RWPE1 (cell line): ENCODE results near the gene FAM83G.

ENCODE experiments used
- CTCF ChIA-PET: fragments of 350-600 bp; sonication (Branson Sonifier 250); formaldehyde crosslinking; extraction: SDS; loops from one replicate; lab custom pipeline; 2021; lab: Yijun Ruan, JAX
- POLR2A ChIA-PET: fragments of 400-600 bp; formaldehyde crosslinking; extraction: SDS; loops from one replicate; lab custom pipeline; 2020; ENCODE audit warnings: antibody characterized with exemption; ENCODE audit not compliant: low non-redundant PET; lab: Yijun Ruan, JAX
- DNase-seq: peaks from one replicate; pipeline ENCODE4 v3.0.0; 2012; ENCODE audit warnings: low spot score
- H3K27ac ChIP-seq: fragments of 450-650 bp; 2 replicates; pipeline ENCODE4 v1.5.1; 2017
- CTCF ChIP-seq: fragments of 450-650 bp; conservative IDR thresholded peaks from 2 replicates; pipeline ENCODE4 v1.5.1; 2017; ENCODE audit warnings: low read depth, mild to moderate bottlenecking

The FAM83G gene

DNA sequence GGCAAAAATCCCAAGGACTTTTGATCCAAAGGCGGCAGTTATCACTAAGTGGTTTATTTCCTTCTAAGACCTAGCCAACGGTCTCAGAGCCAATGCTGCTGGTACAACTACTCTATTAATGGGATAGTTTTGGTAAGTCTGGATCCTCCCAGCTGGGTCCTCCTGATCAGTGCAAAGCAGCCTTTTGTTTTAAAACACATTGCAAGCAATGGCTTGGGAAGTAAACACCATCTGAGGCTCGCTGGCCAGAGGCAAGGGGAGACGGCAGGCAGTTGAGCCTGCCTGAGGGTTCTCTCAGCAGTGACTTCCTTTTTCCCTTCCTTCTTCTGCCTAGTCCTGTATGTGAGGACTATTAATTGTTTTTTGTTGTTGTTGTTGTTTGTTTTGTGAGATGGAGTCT, 54.2 kb downstream of the FAM83G start:
- H3K27ac ChIP-seq: no peak overlapping the region
- ChIA-PET CTCF (interaction anchor here (0.6 kb wide), 1 partner anchor 325 kb away, joined by 3 read pairs; no protein-coding TSS in a partner anchor), POLR2A (no interaction called here)
- no peak for DNase-seq
- TF ChIP-seq CTCF: no peak

GRCh38 chr17:18949566-18949965, 55.0 kb downstream of the FAM83G start:
- ChIA-PET CTCF (interaction anchor here (0.6 to 1.5 kb wide), 3 partner anchors 11 to 1088 kb away, joined by 3 to 4 read pairs (median 3); no protein-coding TSS in a partner anchor), POLR2A (no interaction called here)
- no peak for TF ChIP-seq CTCF
- no peak overlapping the region for H3K27ac ChIP-seq
- DNase-seq: no peak

DNA sequence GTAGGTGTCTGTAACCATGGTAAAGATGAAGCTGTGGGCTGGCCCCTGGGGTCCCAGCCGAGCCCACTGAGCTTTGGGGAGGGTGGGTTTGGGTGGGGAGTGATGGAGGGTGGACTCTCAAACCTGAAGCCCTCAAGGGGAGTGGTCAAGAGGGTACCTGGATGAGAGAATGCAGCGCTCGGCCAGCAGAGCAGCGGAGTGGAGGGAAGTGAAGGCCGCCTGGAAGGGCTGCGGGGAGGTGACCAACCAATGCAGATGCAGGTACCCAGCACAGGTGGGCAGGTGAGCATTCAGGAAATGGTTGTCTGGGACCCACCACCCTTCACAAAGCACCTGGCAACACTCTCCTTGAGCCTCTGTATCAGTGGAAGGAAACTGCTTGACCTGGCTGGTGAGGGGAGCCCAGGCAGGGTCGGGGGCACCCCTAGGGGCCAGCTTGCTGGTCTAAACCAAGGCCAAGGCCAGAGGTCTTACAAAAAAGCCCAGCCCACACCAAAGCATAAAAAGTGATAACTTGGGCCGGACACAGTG, 56.0 kb downstream of the FAM83G start:
- ChIA-PET CTCF (interaction anchor here (1.5 kb wide), 1 partner anchor 12 kb away, joined by 4 read pairs; no protein-coding TSS in a partner anchor), POLR2A (no interaction called here)
- DNase-seq: no peak
- TF ChIP-seq CTCF: no peak
- H3K27ac ChIP-seq: no peak overlapping the region

GRCh38 chr17:18947866-18948265, 56.7 kb downstream of the FAM83G start:
- DNase-seq: no peak
- no peak overlapping the region for H3K27ac ChIP-seq
- ChIA-PET POLR2A (no interaction called here), CTCF (interaction anchor here (1.5 kb wide), 1 partner anchor 12 kb away, joined by 4 read pairs; no protein-coding TSS in a partner anchor)
- TF ChIP-seq CTCF: no peak

- POLR2A ChIA-PET: no interaction called here
- DNase-seq: no peak
- no peak overlapping the region for H3K27ac ChIP-seq
- CTCF ChIA-PET: no interaction called here
- TF ChIP-seq CTCF: no peak
Measured at GRCh38 chr17:18946536-18946935, 58.0 kb downstream of the FAM83G start.

DNA sequence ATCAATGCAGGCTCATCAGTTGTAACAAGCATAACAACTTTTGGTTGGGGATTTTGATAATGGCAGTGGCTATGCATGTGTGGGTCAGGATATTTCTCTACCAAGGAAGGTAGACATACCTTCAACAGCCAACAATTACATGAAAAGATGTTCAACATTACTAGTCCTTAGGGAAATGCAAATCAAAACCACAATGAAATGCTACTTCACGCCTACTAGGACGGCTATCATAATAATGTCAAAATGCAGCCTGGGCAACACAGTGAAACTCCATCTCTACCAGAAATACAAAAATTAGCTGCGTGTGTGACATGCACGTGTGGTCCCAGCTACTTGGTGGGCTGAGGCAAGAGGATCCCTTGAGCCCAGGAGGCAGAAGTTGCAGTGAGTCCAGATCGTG, 59.9 kb downstream of the FAM83G start:
- TF ChIP-seq CTCF: no peak
- no peak overlapping the region for H3K27ac ChIP-seq
- CTCF ChIA-PET: no interaction called here

More for the DNA sequence above, 59.9 kb downstream of the FAM83G start:
- DNase-seq: no peak
- POLR2A ChIA-PET: no interaction called here
